ENCODE results near the gene ILF2. TPM values are rescaled to one million over a fixed set of nuclear protein-coding genes. Genes with fewer than 3 reads are reported as not detected.
A peak's percentile ranks its signal among the peaks of the same experiment; 100 is the strongest.
"Not testable (repeated sequence)": the region's sequence is repeated elsewhere in the genome, so short reads cannot be mapped to it uniquely, and the experiment has no call there.

The ILF2 gene
- total RNA-seq, 4 donors from 2014 or later, result 111 to 167 (median 151) TPM

GRCh38 chr1:153679337-153680119 is 8.7 kb upstream of the ILF2 start:
- TF ChIP-seq POLR2A (IDR thresholded peaks at IDR 0.05) (no peak), CTCF (IDR thresholded peaks at IDR 0.05) (peak in 2 of 6 experiments; percentile 11 to 19)
- Histone ChIP-seq H3K27ac (peak overlapping the region in 2 of 3 donors; percentile 56 to 61), H3K27me3 (no peaks in the 10 kb centered on the region), H3K4me1 (peaks cover 18 to 22% of the 10 kb centered on the region in 2 donors), H3K36me3 (no peaks in the 10 kb centered on the region), H3K4me3 (replicated peaks in 1 of 3) (peak overlapping the region; percentile 6 to 51 (median 14)), H3K9me3 (no peaks in the 10 kb centered on the region)
- intact Hi-C loops (cut with DNase I), result loop anchor here (10.0 kb wide), 1 partner anchor 305 kb away; the partner anchor contains the start of gene RAB13
- WGBS, 2 donors, result 3 to 5% methylated on average over 34 to 37 of the region's 73 CpGs
- DNase-seq, result no peak

GRCh38 chr1:153678519-153679336 is 7.9 kb upstream of the ILF2 start, which contains the start of gene NPR1:
Gene NPR1, plus strand, starts transcription at chr1:153678688. Its CDS starts 421 bp downstream, at chr1:153679109.
- DNase-seq, result peak; percentile 42 to 43
- TF ChIP-seq CTCF (IDR thresholded peaks at IDR 0.05), result no peak
- peak in 1 of 2 donors; percentile 8 for TF ChIP-seq POLR2A (IDR thresholded peaks at IDR 0.05)
- Histone ChIP-seq H3K4me3 (replicated peaks in 1 of 3) (peak within 1 kb of the TSS; percentile 6 to 51 (median 25)), H3K36me3 (no peaks in the 10 kb centered on the region), H3K9me3 (no peaks in the 10 kb centered on the region), H3K27me3 (no peaks in the 10 kb centered on the region), H3K27ac (peak within 1 kb of the TSS in 2 of 3 donors; percentile 56 to 61), H3K4me1 (peaks cover 18 to 22% of the 10 kb centered on the region in 2 donors)
- intact Hi-C loops (cut with DNase I), result loop anchor here (10.0 kb wide), 1 partner anchor 306 kb away; the partner anchor contains the start of gene RAB13
- 0 to 1% methylated on average over 36 to 43 of the region's 78 CpGs for WGBS, 2 donors

GRCh38 chr1:153677718-153678518 is 7.1 kb upstream of the ILF2 start:
- no peaks in the 10 kb centered on the region for H3K27me3 ChIP-seq
- peak overlapping the region in 2 of 3 donors; percentile 25 to 51 for H3K4me3 ChIP-seq (replicated peaks in 1 of 3)
- peak overlapping the region in 2 of 3 donors; percentile 47 to 61 for H3K27ac ChIP-seq
- no peaks in the 10 kb centered on the region for H3K36me3 ChIP-seq
- no peaks in the 10 kb centered on the region for H3K9me3 ChIP-seq
- WGBS, 2 donors, result 4 to 5% methylated on average over 28 to 29 of the region's 29 CpGs
- peaks cover 18 to 22% of the 10 kb centered on the region in 2 donors for H3K4me1 ChIP-seq
- intact Hi-C loops (cut with DNase I), result loop anchor here (2.0 to 10.0 kb wide), 2 partner anchors 71 to 307 kb away; partner anchors contain the start of gene RAB13
- TF ChIP-seq CTCF (IDR thresholded peaks at IDR 0.05) (peak; percentile 71 to 90 (median 80)), POLR2A (IDR thresholded peaks at IDR 0.05) (no peak)
- peak; percentile 46 for DNase-seq

- 94 to 96% methylated on average over 2 of the region's 2 CpGs for WGBS, 2 donors
- Histone ChIP-seq H3K36me3 (peaks cover 0 to 11% of the 10 kb centered on the region in 2 donors), H3K4me3 (replicated peaks in 1 of 3) (no peak overlapping the region), H3K4me1 (peaks cover 16 to 19% of the 10 kb centered on the region in 2 donors), H3K27ac (no peak overlapping the region), H3K9me3 (no peaks in the 10 kb centered on the region), H3K27me3 (no peaks in the 10 kb centered on the region)
- DNase-seq, result no peak
- intact Hi-C loops (cut with DNase I), result loop anchor here (10.0 kb wide), 1 partner anchor 311 kb away; the partner anchor contains the start of gene RAB13
- TF ChIP-seq POLR2A (IDR thresholded peaks at IDR 0.05) (no peak), CTCF (IDR thresholded peaks at IDR 0.05) (no peak)
Measured at GRCh38 chr1:153673511-153673910, 2.7 kb upstream of the ILF2 start.

GRCh38 chr1:153671628-153672353 is 998 bp upstream of the ILF2 start:
- peaks cover 13 to 20% of the 10 kb centered on the region in 2 donors for H3K36me3 ChIP-seq
- intact Hi-C loops (cut with DNase I), result loop anchor here (10.0 kb wide), 1 partner anchor 313 kb away; the partner anchor contains the start of gene RAB13
- H3K27me3 ChIP-seq, DNase-seq, H3K9me3 ChIP-seq: not testable (repeated sequence)
- H3K4me1 ChIP-seq, result peaks cover 8 to 12% of the 10 kb centered on the region in 2 donors
- H3K27ac ChIP-seq, result peak overlapping the region; percentile 73 to 90 (median 84)
- 10 to 13% methylated on average over 28 of the region's 28 CpGs for WGBS, 2 donors
- H3K4me3 ChIP-seq (replicated peaks in 1 of 3), result peak overlapping the region in 2 of 3 donors; percentile 19 to 28

All from thyroid gland (tissue), 4 donors.